ENCODE measurements around the gene COQ3.
A peak's percentile ranks its signal among the peaks of the same experiment; 100 is the strongest.

The COQ3 gene

GRCh38 chr6:99426451-99426757 lies 32.4 kb upstream of the COQ3 start:
- no peaks in the 10 kb centered on the region for H3K4me1 ChIP-seq
- no peaks in the 10 kb centered on the region for H3K27me3 ChIP-seq
- DNase-seq: no peak
- no peaks in the 10 kb centered on the region for H3K9me3 ChIP-seq
- peaks cover 6% of the 10 kb centered on the region; the same call in 1 of the 2 replicates for H3K36me3 ChIP-seq
- peak overlapping the region; percentile 99 for H3K4me3 ChIP-seq (ENCODE audit: low read depth, low read length)
- TF ChIP-seq, protein P1, sequence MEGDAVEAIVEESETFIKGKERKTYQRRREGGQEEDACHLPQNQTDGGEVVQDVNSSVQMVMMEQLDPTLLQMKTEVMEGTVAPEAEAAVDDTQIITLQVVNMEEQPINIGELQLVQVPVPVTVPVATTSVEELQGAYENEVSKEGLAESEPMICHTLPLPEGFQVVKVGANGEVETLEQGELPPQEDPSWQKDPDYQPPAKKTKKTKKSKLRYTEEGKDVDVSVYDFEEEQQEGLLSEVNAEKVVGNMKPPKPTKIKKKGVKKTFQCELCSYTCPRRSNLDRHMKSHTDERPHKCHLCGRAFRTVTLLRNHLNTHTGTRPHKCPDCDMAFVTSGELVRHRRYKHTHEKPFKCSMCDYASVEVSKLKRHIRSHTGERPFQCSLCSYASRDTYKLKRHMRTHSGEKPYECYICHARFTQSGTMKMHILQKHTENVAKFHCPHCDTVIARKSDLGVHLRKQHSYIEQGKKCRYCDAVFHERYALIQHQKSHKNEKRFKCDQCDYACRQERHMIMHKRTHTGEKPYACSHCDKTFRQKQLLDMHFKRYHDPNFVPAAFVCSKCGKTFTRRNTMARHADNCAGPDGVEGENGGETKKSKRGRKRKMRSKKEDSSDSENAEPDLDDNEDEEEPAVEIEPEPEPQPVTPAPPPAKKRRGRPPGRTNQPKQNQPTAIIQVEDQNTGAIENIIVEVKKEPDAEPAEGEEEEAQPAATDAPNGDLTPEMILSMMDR (IDR thresholded peaks at IDR 0.05; ENCODE audit: low read depth, low read length): no peak

DNA sequence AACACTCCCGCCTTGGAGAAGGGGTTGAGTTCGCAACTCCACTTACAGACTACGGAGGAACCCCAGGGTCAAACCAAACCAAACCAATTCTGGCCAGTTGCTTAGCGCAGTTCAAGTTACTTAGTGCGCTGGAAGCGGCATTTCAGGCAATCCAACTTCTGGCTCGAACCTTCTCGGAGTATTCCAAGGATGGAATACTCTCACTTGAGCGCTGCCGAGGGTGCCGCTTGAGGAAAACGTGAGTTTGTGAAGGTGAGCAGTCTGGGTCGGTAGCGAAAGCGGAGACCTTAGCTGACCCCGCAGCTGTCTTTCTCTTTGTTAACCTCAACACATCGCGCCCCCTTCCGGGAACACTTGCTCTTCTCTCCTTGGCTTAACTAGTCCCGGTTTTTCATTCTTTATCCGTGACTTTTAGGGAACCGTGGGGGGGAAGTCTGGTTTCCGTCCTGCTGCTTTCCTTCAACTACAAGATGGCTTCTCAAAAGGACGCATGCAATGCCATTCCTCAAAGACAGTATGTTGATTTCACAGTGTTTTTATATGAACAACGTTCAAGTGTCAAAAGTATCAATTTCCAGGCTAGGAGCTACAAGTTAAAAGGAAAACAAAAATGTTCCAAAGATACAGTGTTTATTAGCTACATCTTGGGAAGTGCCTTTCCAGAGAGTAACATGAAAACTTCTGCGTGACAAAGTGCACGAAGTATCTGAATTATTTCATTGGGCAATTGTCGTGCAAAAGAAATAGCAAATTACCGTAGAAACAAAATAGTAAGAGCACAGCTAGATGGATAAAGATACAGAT lies 31.9 kb upstream of the COQ3 start:
- H3K9me3 ChIP-seq: no peaks in the 10 kb centered on the region
- no peaks in the 10 kb centered on the region for H3K27me3 ChIP-seq
- peak; percentile 90 for DNase-seq
- H3K4me3 ChIP-seq (ENCODE audit: low read depth, low read length): peak overlapping the region; percentile 99
- H3K36me3 ChIP-seq: peaks cover 6% of the 10 kb centered on the region; the same call in 1 of the 2 replicates
- TF ChIP-seq, protein P1 (IDR thresholded peaks at IDR 0.05; ENCODE audit: low read depth, low read length): peak; percentile 68
- no peaks in the 10 kb centered on the region for H3K4me1 ChIP-seq

DNA sequence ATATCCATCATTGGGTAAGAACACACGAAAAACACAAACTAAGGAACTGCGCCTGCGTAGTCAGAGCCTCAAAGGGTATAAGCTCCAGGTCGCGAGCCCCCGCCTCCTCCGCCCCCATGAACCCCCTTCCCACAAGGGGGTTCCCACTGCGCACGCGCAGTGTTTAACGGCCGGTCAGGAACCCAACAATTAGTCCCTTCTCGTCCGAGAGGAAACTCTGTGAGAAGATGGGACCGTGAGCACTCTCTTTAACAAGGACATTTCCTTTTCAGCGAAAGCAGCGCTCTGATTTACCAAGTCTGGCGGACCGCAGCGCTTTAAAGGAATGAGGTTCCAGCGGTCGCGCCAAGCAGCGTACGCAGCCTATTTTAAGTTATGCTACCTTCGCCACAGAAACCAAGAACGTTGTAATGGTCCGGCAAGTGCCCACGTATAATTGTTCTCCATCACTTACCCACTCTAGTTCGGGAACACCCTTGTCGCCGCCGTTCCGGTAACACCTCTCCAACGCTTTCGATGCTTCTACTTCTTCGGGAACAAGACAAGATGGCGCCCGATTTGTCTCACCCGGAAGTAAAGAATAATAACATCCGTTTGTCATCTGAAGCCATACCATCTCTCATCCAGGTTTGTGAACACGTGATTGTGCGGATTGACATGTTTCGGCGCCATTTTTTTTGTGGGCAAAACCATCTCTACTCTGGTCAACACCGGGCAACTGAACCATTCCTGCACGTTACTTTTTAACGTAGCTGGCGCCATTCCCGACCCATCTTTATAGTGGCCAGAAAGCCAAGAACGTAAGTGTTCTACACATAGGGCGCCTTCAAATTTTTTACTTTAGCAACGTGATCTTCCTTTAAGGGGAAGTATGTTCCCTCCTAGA lies 31.0 kb upstream of the COQ3 start, which contains the start of gene PNISR:
Gene PNISR (minus strand): TSS at position 548 of the 886 bp plus-strand sequence. CDS start 10,649 bp downstream, outside the sequence.
- Histone ChIP-seq H3K9me3 (no peaks in the 10 kb centered on the region), H3K36me3 (peaks cover 6% of the 10 kb centered on the region; the same call in 1 of the 2 replicates), H3K4me3 (ENCODE audit: low read depth, low read length) (peak within 1 kb of the TSS; percentile 99), H3K27me3 (no peaks in the 10 kb centered on the region), H3K4me1 (no peaks in the 10 kb centered on the region)
- TF ChIP-seq, protein P1 (IDR thresholded peaks at IDR 0.05; ENCODE audit: low read depth, low read length): no peak
- peak; percentile 88 for DNase-seq

- TF ChIP-seq, protein P1 (IDR thresholded peaks at IDR 0.05; ENCODE audit: low read depth, low read length): no peak
These were observed 30.0 kb upstream of the COQ3 start for GRCh38 chr6:99424022-99424421.

GRCh38 chr6:99422912-99423311 lies 28.9 kb upstream of the COQ3 start:
- H3K4me3 ChIP-seq (ENCODE audit: low read depth, low read length): no peak overlapping the region
- TF ChIP-seq, protein P1 (IDR thresholded peaks at IDR 0.05; ENCODE audit: low read depth, low read length): no peak
- peaks cover 9% of the 10 kb centered on the region; the same call in 1 of the 2 replicates for H3K36me3 ChIP-seq
- H3K4me1 ChIP-seq: no peaks in the 10 kb centered on the region
- no peak for DNase-seq
- no peaks in the 10 kb centered on the region for H3K9me3 ChIP-seq
- no peaks in the 10 kb centered on the region for H3K27me3 ChIP-seq

More at GRCh38 chr6:99424022-99424421, 30.0 kb upstream of the COQ3 start:
- no peaks in the 10 kb centered on the region for H3K4me1 ChIP-seq
- H3K27me3 ChIP-seq: no peaks in the 10 kb centered on the region
- peak overlapping the region; percentile 99 for H3K4me3 ChIP-seq (ENCODE audit: low read depth, low read length)
- no peak for DNase-seq
- H3K36me3 ChIP-seq: peaks cover 6% of the 10 kb centered on the region; the same call in 1 of the 2 replicates
- no peaks in the 10 kb centered on the region for H3K9me3 ChIP-seq

All from BE2C (cell line).